ENCODE measurements around the gene FASN.
A peak's percentile ranks its signal among the peaks of the same experiment; 100 is the strongest.
"Not testable (repeated sequence)": the region's sequence is repeated elsewhere in the genome, so short reads cannot be mapped to it uniquely, and the experiment has no call there.

FASN gene

GRCh38 chr17:82041144-82041814, 56.8 kb downstream of the FASN start:
- no peak for DNase-seq (ENCODE audit: low read depth)

- DNase-seq (ENCODE audit: low read depth), result no peak
Measured at GRCh38 chr17:82039695-82040299, 58.2 kb downstream of the FASN start.

- not testable (repeated sequence) for DNase-seq (ENCODE audit: low read depth)
Measured at GRCh38 chr17:82038796-82039409, 59.1 kb downstream of the FASN start.

- no peak for DNase-seq (ENCODE audit: low read depth)
Measured at GRCh38 chr17:82037889-82038195, 60.2 kb downstream of the FASN start.

- peak; percentile 96 for DNase-seq (ENCODE audit: low read depth)
Measured at GRCh38 chr17:82037092-82037888, 60.7 kb downstream of the FASN start, which contains the start of gene DCXR. Gene DCXR (minus strand): TSS chr17:82037697. CDS start chr17:82037682, 15 bp downstream.

GRCh38 chr17:82036634-82037091, 61.4 kb downstream of the FASN start:
- no peak for DNase-seq (ENCODE audit: low read depth)

GRCh38 chr17:82035956-82036633, 61.9 kb downstream of the FASN start:
- no peak for DNase-seq (ENCODE audit: low read depth)

- DNase-seq (ENCODE audit: low read depth), result no peak
Measured at GRCh38 chr17:82035488-82035887, 62.5 kb downstream of the FASN start.

- no peak for DNase-seq (ENCODE audit: low read depth)
Measured at GRCh38 chr17:82034371-82035011, 63.5 kb downstream of the FASN start.

GRCh38 chr17:82033359-82034085, 64.5 kb downstream of the FASN start:
- no peak for DNase-seq (ENCODE audit: low read depth)

GRCh38 chr17:82031885-82032627, 66.0 kb downstream of the FASN start:
- no peak for DNase-seq (ENCODE audit: low read depth)

- DNase-seq (ENCODE audit: low read depth), result peak; percentile 31
Measured at GRCh38 chr17:82031303-82031884, 66.6 kb downstream of the FASN start, which contains the start of gene RAC3. Gene RAC3 (plus strand): TSS chr17:82031678. CDS start chr17:82031762, 84 bp downstream.

GRCh38 chr17:82030470-82031302, 67.3 kb downstream of the FASN start:
- DNase-seq (ENCODE audit: low read depth), result peak; percentile 83

- DNase-seq (ENCODE audit: low read depth), result no peak
Measured at GRCh38 chr17:82029990-82030469, 68.0 kb downstream of the FASN start.

GRCh38 chr17:82029391-82029790, 68.6 kb downstream of the FASN start:
- DNase-seq (ENCODE audit: low read depth), result no peak

- no peak for DNase-seq (ENCODE audit: low read depth)
Measured at GRCh38 chr17:82028966-82029365, 69.1 kb downstream of the FASN start.
